Retinal pigment epithelial cell (primary cell): ENCODE results near the gene KLHL20.
"Not testable (repeated sequence)": the region's sequence is repeated elsewhere in the genome, so short reads cannot be mapped to it uniquely, and the experiment has no call there.

Experiments used
- DNase-seq: peaks from one replicate; pipeline ENCODE4 v3.0.0-alpha.2; 2010; ENCODE audit warnings: low read depth
- H3K4me3 ChIP-seq: 2 replicates; pipeline ENCODE4 v1.5.1; 2011; ENCODE audit warnings: mild to moderate bottlenecking, low read length, control low read depth, moderate library complexity
- CTCF ChIP-seq: conservative IDR thresholded peaks from 2 replicates; pipeline ENCODE4 v1.5.1; 2011; ENCODE audit warnings: low read depth, low read length, control low read depth, inconsistent platforms

Gene KLHL20

GRCh38 chr1:173758110-173758509 is 43.3 kb downstream of the KLHL20 start:
- TF ChIP-seq CTCF: no peak
- no peak overlapping the region for H3K4me3 ChIP-seq
- no peak for DNase-seq

GRCh38 chr1:173758980-173759379 is 44.2 kb downstream of the KLHL20 start:
- TF ChIP-seq CTCF: no peak
- no peak overlapping the region for H3K4me3 ChIP-seq
- DNase-seq: no peak

GRCh38 chr1:173764331-173764730 is 49.5 kb downstream of the KLHL20 start:
- not testable (repeated sequence) for H3K4me3 ChIP-seq, DNase-seq

GRCh38 chr1:173768206-173768605 is 53.4 kb downstream of the KLHL20 start:
- TF ChIP-seq CTCF: no peak
- DNase-seq: no peak
- no peak overlapping the region for H3K4me3 ChIP-seq

- TF ChIP-seq CTCF: no peak
- H3K4me3 ChIP-seq: no peak overlapping the region
- no peak for DNase-seq
Measured at GRCh38 chr1:173768827-173769226, 54.0 kb downstream of the KLHL20 start.

GRCh38 chr1:173770330-173770729 is 55.5 kb downstream of the KLHL20 start:
- not testable (repeated sequence) for DNase-seq, H3K4me3 ChIP-seq

- H3K4me3 ChIP-seq: no peak overlapping the region
- TF ChIP-seq CTCF: no peak
- no peak for DNase-seq
Measured at GRCh38 chr1:173771560-173771959, 56.8 kb downstream of the KLHL20 start.

GRCh38 chr1:173775578-173776226 is 60.9 kb downstream of the KLHL20 start:
- DNase-seq: no peak

More at GRCh38 chr1:173775578-173776226, 60.9 kb downstream of the KLHL20 start:
- no peak overlapping the region for H3K4me3 ChIP-seq
- TF ChIP-seq CTCF: no peak
